ENCODE measurements around the gene DUSP11. TPM values are rescaled to one million over a fixed set of nuclear protein-coding genes. Genes with fewer than 3 reads are reported as not detected.
"Not testable (repeated sequence)": the region's sequence is repeated elsewhere in the genome, so short reads cannot be mapped to it uniquely, and the experiment has no call there.

The DUSP11 gene
- total RNA-seq, 1 donor from 2014 or later = 26.1 TPM

GRCh38 chr2:73821227-73821626 is 41.3 kb upstream of the DUSP11 start:
- Mint-ChIP-seq H3K27ac (no peak overlapping the region), H3K27me3 (peaks cover 49% of the 10 kb centered on the region), H3K36me3 (no peaks in the 10 kb centered on the region), H3K9me3 (no peaks in the 10 kb centered on the region), H3K4me1 (ENCODE audit: unreplicated experiment) (no peaks in the 10 kb centered on the region), H3K4me3 (no peak overlapping the region)
- TF ChIP-seq, protein P1, sequence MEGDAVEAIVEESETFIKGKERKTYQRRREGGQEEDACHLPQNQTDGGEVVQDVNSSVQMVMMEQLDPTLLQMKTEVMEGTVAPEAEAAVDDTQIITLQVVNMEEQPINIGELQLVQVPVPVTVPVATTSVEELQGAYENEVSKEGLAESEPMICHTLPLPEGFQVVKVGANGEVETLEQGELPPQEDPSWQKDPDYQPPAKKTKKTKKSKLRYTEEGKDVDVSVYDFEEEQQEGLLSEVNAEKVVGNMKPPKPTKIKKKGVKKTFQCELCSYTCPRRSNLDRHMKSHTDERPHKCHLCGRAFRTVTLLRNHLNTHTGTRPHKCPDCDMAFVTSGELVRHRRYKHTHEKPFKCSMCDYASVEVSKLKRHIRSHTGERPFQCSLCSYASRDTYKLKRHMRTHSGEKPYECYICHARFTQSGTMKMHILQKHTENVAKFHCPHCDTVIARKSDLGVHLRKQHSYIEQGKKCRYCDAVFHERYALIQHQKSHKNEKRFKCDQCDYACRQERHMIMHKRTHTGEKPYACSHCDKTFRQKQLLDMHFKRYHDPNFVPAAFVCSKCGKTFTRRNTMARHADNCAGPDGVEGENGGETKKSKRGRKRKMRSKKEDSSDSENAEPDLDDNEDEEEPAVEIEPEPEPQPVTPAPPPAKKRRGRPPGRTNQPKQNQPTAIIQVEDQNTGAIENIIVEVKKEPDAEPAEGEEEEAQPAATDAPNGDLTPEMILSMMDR (conservative IDR thresholded peaks at IDR 0.05) = no peak
- no peak for DNase-seq (ENCODE audit: extremely low spot score, unreplicated experiment)

DNA sequence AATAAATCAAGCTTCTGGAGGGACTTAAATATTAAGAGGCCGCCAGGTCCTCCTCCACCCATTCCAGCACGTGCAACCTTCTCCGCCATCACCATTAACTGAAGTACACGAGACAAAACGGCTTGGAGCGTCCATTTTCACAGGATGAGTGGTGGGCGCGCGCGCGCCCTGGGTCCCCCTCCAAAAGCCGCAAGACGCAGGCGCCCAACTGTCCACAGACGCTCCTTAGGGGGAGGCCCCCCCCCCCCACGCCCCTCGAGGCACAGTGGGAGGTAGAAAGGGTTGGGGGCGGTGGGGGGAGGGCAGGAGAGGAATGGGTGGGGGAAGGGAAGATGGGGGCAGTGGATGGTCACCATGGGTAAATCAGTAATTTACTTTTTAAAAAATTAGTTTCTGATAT is 38.4 kb upstream of the DUSP11 start:
- no peaks in the 10 kb centered on the region for H3K4me1 Mint-ChIP-seq (ENCODE audit: unreplicated experiment)
- TF ChIP-seq, protein P1 (conservative IDR thresholded peaks at IDR 0.05) = no peak
- no peaks in the 10 kb centered on the region for H3K9me3 Mint-ChIP-seq
- no peak for DNase-seq (ENCODE audit: extremely low spot score, unreplicated experiment)
- no peak overlapping the region for H3K4me3 Mint-ChIP-seq
- no peak overlapping the region for H3K27ac Mint-ChIP-seq
- H3K36me3 Mint-ChIP-seq = no peaks in the 10 kb centered on the region
- peaks cover 64% of the 10 kb centered on the region for H3K27me3 Mint-ChIP-seq

DNA sequence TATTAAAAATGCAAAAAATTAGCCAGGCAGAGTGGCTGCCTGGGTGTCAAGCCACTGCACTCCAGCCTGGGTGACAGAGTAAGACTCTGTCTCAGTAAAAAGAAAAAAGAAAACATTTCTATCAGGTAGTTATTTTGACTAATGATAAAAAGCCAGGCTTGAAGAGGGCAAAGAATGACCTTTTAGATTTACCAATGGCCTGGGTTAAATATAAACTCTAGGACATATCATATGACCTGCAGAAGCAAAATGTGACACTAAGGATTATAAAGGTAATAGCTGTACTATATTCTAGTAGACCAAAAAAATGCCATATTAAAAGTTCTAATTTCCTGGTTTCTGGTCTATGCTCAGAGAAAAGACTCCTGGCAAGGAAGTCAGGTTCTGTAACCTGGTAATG is 32.7 kb upstream of the DUSP11 start:
- no peak for DNase-seq (ENCODE audit: extremely low spot score, unreplicated experiment)
- Mint-ChIP-seq H3K4me1 (ENCODE audit: unreplicated experiment) (no peaks in the 10 kb centered on the region), H3K9me3 (no peaks in the 10 kb centered on the region), H3K27me3 (peaks cover 44% of the 10 kb centered on the region), H3K36me3 (no peaks in the 10 kb centered on the region), H3K4me3 (no peak overlapping the region), H3K27ac (no peak overlapping the region)
- TF ChIP-seq, protein P1 (conservative IDR thresholded peaks at IDR 0.05) = no peak

GRCh38 chr2:73811878-73812277 is 32.0 kb upstream of the DUSP11 start:
- Mint-ChIP-seq H3K36me3 (no peaks in the 10 kb centered on the region), H3K4me3 (no peak overlapping the region), H3K9me3 (no peaks in the 10 kb centered on the region), H3K27ac (no peak overlapping the region), H3K27me3 (peaks cover 43% of the 10 kb centered on the region), H3K4me1 (ENCODE audit: unreplicated experiment) (no peaks in the 10 kb centered on the region)
- DNase-seq (ENCODE audit: extremely low spot score, unreplicated experiment) = no peak
- TF ChIP-seq, protein P1 (conservative IDR thresholded peaks at IDR 0.05) = no peak

- H3K9me3 Mint-ChIP-seq; H3K4me1 Mint-ChIP-seq (ENCODE audit: unreplicated experiment); H3K27ac Mint-ChIP-seq; DNase-seq (ENCODE audit: extremely low spot score, unreplicated experiment); H3K4me3 Mint-ChIP-seq; H3K27me3 Mint-ChIP-seq; H3K36me3 Mint-ChIP-seq: not testable (repeated sequence)
These were observed 4.0 kb upstream of the DUSP11 start, which contains the start of gene C2orf78 for GRCh38 chr2:73783883-73784282. Gene C2orf78 (plus strand): TSS chr2:73784183. CDS start chr2:73784310, 127 bp downstream.

- H3K27ac Mint-ChIP-seq; H3K4me3 Mint-ChIP-seq; H3K9me3 Mint-ChIP-seq; H3K4me1 Mint-ChIP-seq (ENCODE audit: unreplicated experiment); H3K36me3 Mint-ChIP-seq; DNase-seq (ENCODE audit: extremely low spot score, unreplicated experiment); H3K27me3 Mint-ChIP-seq: not testable (repeated sequence)
These were observed 3.5 kb upstream of the DUSP11 start for GRCh38 chr2:73783402-73783801.

GRCh38 chr2:73780237-73780582 is 307 bp upstream of the DUSP11 start:
- Mint-ChIP-seq H3K9me3 (no peaks in the 10 kb centered on the region), H3K27me3 (no peaks in the 10 kb centered on the region), H3K4me1 (ENCODE audit: unreplicated experiment) (peaks cover 5% of the 10 kb centered on the region), H3K36me3 (peaks cover 12% of the 10 kb centered on the region), H3K4me3 (peak overlapping the region; percentile 100), H3K27ac (peak overlapping the region; percentile 97)
- DNase-seq (ENCODE audit: extremely low spot score, unreplicated experiment) = no peak
- TF ChIP-seq, protein P1 (conservative IDR thresholded peaks at IDR 0.05) = peak; percentile 13

DNA sequence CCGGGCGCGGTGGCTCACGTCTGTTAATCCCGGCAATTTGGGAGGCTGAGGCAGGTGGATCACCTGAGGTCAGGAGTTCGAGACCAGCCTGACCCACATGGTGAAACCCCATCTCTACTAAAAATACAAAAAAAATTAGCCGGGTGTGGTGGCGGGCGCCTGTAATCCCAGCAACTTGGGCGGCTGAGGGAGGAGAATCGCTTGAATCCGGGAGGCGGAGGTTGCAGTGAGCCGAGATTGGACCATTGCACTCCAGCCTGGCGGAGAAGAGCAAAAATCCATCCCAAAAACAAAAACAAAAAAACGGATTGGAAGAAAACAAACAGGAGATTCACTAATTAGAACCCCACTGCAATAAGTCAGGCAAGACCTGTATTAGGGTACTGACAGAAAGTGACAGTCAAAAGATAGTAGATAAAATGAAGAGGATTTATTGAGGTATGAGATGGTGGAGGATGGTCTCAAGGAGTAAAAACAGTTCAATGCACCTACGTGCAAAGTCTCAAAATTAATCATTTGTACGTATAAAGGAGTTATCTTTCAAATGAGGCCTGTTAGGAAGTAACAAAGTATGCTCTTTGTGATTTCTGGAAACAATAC is 936 bp downstream of the DUSP11 start:
- H3K4me3 Mint-ChIP-seq = peak overlapping the region; percentile 100
- not testable (repeated sequence) for H3K27me3 Mint-ChIP-seq; H3K9me3 Mint-ChIP-seq; H3K4me1 Mint-ChIP-seq (ENCODE audit: unreplicated experiment); DNase-seq (ENCODE audit: extremely low spot score, unreplicated experiment)
- peak overlapping the region; percentile 97 for H3K27ac Mint-ChIP-seq
- H3K36me3 Mint-ChIP-seq = peaks cover 23% of the 10 kb centered on the region
